Measurements from ENCODE around the gene DYTN. TPM values are rescaled to one million over a fixed set of nuclear protein-coding genes. Genes with fewer than 3 reads are reported as not detected.

DYTN gene
- total RNA-seq, 3 donors from 2014 or later: not detected

DNA sequence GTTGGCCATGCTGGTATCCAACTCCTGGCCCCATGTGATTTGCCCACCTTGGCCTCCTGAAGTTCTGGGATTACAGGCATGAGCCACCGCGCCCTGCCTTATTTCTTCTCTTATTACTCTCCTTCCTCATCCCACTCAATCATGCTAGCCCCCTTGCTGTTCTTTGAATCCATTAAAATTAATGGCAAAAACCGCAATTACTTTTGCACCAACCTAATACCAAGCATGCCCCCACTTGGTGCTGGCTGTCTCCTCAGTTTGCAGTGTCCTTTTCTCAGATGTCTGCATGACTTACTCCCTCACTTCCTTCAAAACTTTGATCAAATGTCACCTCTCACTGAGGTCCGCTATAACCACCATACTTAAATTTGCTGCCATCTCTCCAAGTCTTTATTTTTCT is 34.6 kb downstream of the DYTN start:
- Histone ChIP-seq H3K4me1 (ENCODE audit: low read depth) (no peaks in the 10 kb centered on the region), H3K36me3 (ENCODE audit: low read depth) (no peaks in the 10 kb centered on the region), H3K9me3 (no peaks in the 10 kb centered on the region), H3K4me3 (no peak overlapping the region)
- DNase-seq (no peak), ATAC-seq (no peak)
- TF ChIP-seq, protein P1, sequence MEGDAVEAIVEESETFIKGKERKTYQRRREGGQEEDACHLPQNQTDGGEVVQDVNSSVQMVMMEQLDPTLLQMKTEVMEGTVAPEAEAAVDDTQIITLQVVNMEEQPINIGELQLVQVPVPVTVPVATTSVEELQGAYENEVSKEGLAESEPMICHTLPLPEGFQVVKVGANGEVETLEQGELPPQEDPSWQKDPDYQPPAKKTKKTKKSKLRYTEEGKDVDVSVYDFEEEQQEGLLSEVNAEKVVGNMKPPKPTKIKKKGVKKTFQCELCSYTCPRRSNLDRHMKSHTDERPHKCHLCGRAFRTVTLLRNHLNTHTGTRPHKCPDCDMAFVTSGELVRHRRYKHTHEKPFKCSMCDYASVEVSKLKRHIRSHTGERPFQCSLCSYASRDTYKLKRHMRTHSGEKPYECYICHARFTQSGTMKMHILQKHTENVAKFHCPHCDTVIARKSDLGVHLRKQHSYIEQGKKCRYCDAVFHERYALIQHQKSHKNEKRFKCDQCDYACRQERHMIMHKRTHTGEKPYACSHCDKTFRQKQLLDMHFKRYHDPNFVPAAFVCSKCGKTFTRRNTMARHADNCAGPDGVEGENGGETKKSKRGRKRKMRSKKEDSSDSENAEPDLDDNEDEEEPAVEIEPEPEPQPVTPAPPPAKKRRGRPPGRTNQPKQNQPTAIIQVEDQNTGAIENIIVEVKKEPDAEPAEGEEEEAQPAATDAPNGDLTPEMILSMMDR (IDR thresholded peaks at IDR 0.05): no peak
- intact Hi-C loops (cut with DNase I, micrococcal nuclease): no loop called here

DNA sequence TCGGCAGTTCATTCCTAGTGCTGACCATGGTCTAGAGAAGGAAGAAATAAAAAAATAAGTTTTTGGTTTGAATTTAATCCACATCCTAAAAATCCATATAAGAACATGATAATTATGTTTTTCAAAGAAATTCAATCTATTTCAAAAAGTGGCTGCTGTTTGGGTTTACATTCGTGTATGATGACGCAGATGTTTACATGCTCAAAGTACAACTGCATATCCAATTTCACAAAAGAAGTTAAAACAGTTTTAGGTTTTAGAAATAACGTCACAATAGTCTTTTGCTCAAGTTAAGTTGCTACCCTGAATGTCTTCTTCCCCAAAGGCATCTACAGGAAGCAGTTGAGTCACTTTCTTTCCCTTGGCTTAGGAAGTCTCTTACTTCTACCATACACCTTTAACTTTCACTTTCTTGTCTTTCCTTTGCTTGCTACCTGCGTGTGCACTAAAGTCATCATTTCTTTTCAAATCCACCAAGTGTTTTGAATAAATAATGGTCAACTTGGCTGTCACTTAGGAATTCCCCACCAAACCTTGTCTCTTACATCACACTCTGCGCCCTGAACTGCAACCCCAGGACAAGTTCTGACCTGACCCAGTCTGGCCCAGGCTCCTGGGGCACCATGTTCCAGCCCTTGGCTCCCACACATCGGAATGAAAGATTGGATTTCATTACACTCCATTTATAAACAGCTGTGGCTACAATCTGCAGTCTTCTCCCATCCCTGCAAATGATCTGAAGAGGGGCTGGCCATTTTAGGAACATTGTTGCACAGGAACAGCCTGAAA is 47.5 kb downstream of the DYTN start:
- no peaks in the 10 kb centered on the region for H3K4me1 ChIP-seq (ENCODE audit: low read depth)

DNA sequence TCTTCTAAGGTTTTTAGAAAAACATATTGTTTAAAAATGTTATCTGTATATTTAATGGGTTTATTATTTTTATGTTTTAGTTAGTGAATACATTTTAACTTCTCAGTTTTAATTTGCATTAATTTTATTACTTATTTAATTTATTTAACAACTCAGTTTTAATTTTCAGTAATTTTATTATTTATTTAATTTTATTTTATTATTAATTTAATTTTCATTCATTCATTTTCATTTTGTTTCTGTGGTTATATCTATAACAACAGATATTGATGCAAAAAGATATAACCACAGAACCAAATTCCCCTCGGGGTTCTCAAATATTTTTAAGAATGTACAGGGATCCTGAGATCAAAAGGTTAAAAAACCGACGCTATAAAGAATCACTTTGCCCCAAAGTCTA is 52.9 kb downstream of the DYTN start:
- Histone ChIP-seq H3K9me3 (no peaks in the 10 kb centered on the region), H3K4me1 (ENCODE audit: low read depth) (no peaks in the 10 kb centered on the region), H3K4me3 (no peak overlapping the region), H3K36me3 (ENCODE audit: low read depth) (no peaks in the 10 kb centered on the region)
- no peak for DNase-seq
- intact Hi-C loops (cut with DNase I, micrococcal nuclease): no loop called here
- ATAC-seq: no peak
- TF ChIP-seq, protein P1 (IDR thresholded peaks at IDR 0.05): no peak

More for the DNA sequence above, 47.5 kb downstream of the DYTN start:
- intact Hi-C loops (cut with DNase I, micrococcal nuclease): no loop called here
- TF ChIP-seq, protein P1 (IDR thresholded peaks at IDR 0.05): no peak
- no peak for DNase-seq
- H3K4me3 ChIP-seq: no peak overlapping the region
- no peak for ATAC-seq
- H3K9me3 ChIP-seq: no peaks in the 10 kb centered on the region
- H3K36me3 ChIP-seq (ENCODE audit: low read depth): no peaks in the 10 kb centered on the region

DNA sequence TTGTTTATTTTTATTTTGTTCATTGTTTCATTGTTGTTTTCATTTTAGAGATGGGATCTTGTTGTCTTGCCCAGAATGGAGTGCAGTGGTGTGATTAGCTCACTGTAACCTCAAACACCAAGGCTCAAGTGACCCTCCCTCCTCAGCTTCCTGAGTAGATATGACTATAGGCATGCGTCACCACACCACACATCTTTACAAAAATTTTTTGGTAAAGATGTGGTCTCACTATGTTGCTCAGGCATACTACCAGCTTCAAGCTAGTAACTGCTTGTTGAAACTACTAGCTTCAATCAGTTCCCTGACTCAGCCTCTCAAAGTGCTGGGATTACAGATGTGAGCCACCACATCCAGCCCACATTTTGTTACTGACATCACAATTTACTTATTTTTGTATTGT is 61.1 kb downstream of the DYTN start:
- intact Hi-C loops (cut with DNase I, micrococcal nuclease): no loop called here
- ATAC-seq (no peak), DNase-seq (no peak)
- H3K4me1 ChIP-seq (ENCODE audit: low read depth): no peaks in the 10 kb centered on the region
- H3K36me3 ChIP-seq (ENCODE audit: low read depth): no peaks in the 10 kb centered on the region
- H3K4me3 ChIP-seq: no peak overlapping the region
- TF ChIP-seq, protein P1 (IDR thresholded peaks at IDR 0.05): no peak
- no peaks in the 10 kb centered on the region for H3K9me3 ChIP-seq

DNA sequence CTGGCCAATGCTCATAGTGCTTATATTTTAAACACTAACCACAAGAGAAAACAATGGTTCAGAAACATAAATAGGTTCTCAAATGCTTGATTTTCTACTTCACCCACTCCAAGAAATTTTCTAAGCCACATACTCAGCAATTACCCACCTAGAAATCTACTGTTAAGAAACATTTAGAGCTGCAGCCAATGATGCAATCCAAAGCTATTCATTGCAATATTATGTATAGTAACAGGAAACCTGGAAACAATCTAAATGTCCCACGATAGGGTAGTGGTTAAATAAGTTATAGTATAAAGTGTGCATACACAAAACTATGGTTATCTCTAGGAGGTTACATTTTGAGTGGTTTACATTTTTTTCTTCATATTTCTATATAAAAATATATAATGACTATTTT is 70.2 kb downstream of the DYTN start:
- H3K4me3 ChIP-seq: no peak overlapping the region
- no peaks in the 10 kb centered on the region for H3K4me1 ChIP-seq (ENCODE audit: low read depth)
- no peaks in the 10 kb centered on the region for H3K36me3 ChIP-seq (ENCODE audit: low read depth)
- H3K9me3 ChIP-seq: no peaks in the 10 kb centered on the region
- DNase-seq (no peak), ATAC-seq (no peak)
- intact Hi-C loops (cut with DNase I, micrococcal nuclease): no loop called here
- TF ChIP-seq, protein P1 (IDR thresholded peaks at IDR 0.05): no peak

Measured in mucosa of descending colon (tissue), 3 donors.